ENCODE results near the gene INS. TPM values are rescaled to one million over a fixed set of nuclear protein-coding genes. Genes with fewer than 3 reads are reported as not detected.

The INS gene
- total and polyA plus RNA-seq, 2 of the 8 experiments (the other 6 are each of a cell fraction or from before 2014, with no cell fraction given) = not detected

DNA sequence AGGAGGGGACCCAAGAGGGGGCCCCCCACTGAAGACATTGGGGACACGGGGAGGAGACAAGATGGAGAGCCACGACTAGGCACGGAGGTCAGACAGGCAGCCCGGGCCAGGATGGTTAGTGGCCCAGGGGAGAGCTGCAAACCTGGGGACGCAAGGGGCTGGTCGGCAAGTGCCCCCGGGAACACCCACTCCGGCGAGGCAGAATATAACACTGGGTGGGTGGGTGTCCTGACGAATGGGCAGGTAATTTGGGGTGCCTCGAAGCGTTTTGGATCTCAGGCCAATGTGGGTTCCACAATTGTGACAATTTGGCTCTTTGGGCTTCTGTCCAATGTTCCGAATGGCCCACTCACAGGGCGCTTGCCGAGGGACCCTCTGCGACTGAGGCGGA is 31.7 kb downstream of the INS start (continued):
- no peak for TF ChIP-seq GABPA (IDR thresholded peaks at IDR 0.05; ENCODE audit: borderline replicate concordance, insufficient read depth, low read length)
- TF ChIP-seq RFX5 (IDR thresholded peaks at IDR 0.05; ENCODE audit: borderline replicate concordance, low read depth, low read length) = no peak
- TF ChIP-seq, protein P1, sequence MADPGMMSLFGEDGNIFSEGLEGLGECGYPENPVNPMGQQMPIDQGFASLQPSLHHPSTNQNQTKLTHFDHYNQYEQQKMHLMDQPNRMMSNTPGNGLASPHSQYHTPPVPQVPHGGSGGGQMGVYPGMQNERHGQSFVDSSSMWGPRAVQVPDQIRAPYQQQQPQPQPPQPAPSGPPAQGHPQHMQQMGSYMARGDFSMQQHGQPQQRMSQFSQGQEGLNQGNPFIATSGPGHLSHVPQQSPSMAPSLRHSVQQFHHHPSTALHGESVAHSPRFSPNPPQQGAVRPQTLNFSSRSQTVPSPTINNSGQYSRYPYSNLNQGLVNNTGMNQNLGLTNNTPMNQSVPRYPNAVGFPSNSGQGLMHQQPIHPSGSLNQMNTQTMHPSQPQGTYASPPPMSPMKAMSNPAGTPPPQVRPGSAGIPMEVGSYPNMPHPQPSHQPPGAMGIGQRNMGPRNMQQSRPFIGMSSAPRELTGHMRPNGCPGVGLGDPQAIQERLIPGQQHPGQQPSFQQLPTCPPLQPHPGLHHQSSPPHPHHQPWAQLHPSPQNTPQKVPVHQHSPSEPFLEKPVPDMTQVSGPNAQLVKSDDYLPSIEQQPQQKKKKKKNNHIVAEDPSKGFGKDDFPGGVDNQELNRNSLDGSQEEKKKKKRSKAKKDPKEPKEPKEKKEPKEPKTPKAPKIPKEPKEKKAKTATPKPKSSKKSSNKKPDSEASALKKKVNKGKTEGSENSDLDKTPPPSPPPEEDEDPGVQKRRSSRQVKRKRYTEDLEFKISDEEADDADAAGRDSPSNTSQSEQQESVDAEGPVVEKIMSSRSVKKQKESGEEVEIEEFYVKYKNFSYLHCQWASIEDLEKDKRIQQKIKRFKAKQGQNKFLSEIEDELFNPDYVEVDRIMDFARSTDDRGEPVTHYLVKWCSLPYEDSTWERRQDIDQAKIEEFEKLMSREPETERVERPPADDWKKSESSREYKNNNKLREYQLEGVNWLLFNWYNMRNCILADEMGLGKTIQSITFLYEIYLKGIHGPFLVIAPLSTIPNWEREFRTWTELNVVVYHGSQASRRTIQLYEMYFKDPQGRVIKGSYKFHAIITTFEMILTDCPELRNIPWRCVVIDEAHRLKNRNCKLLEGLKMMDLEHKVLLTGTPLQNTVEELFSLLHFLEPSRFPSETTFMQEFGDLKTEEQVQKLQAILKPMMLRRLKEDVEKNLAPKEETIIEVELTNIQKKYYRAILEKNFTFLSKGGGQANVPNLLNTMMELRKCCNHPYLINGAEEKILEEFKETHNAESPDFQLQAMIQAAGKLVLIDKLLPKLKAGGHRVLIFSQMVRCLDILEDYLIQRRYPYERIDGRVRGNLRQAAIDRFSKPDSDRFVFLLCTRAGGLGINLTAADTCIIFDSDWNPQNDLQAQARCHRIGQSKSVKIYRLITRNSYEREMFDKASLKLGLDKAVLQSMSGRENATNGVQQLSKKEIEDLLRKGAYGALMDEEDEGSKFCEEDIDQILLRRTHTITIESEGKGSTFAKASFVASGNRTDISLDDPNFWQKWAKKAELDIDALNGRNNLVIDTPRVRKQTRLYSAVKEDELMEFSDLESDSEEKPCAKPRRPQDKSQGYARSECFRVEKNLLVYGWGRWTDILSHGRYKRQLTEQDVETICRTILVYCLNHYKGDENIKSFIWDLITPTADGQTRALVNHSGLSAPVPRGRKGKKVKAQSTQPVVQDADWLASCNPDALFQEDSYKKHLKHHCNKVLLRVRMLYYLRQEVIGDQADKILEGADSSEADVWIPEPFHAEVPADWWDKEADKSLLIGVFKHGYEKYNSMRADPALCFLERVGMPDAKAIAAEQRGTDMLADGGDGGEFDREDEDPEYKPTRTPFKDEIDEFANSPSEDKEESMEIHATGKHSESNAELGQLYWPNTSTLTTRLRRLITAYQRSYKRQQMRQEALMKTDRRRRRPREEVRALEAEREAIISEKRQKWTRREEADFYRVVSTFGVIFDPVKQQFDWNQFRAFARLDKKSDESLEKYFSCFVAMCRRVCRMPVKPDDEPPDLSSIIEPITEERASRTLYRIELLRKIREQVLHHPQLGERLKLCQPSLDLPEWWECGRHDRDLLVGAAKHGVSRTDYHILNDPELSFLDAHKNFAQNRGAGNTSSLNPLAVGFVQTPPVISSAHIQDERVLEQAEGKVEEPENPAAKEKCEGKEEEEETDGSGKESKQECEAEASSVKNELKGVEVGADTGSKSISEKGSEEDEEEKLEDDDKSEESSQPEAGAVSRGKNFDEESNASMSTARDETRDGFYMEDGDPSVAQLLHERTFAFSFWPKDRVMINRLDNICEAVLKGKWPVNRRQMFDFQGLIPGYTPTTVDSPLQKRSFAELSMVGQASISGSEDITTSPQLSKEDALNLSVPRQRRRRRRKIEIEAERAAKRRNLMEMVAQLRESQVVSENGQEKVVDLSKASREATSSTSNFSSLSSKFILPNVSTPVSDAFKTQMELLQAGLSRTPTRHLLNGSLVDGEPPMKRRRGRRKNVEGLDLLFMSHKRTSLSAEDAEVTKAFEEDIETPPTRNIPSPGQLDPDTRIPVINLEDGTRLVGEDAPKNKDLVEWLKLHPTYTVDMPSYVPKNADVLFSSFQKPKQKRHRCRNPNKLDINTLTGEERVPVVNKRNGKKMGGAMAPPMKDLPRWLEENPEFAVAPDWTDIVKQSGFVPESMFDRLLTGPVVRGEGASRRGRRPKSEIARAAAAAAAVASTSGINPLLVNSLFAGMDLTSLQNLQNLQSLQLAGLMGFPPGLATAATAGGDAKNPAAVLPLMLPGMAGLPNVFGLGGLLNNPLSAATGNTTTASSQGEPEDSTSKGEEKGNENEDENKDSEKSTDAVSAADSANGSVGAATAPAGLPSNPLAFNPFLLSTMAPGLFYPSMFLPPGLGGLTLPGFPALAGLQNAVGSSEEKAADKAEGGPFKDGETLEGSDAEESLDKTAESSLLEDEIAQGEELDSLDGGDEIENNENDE (IDR thresholded peaks at IDR 0.05; ENCODE audit: insufficient replicate concordance, low read length) = no peak
- no peak for TF ChIP-seq RAD21 (IDR thresholded peaks at IDR 0.05 in 1 of 2, conservative IDR thresholded peaks at IDR 0.05 in 1 of 2; ENCODE audit: low read depth in 2 of 2, low read length in 2 of 2)

All from H1 (cell line).